Measurements from ENCODE around the gene CNST. TPM values are rescaled to one million over a fixed set of nuclear protein-coding genes. Genes with fewer than 3 reads are reported as not detected.
A peak's percentile ranks its signal among the peaks of the same experiment; 100 is the strongest.

Gene CNST
- total and polyA plus RNA-seq, 9 of the 15 experiments (the other 6 are each of a cell fraction or from before 2014, with no cell fraction given): 17.0 to 55.3 (median 30.8) TPM

- BruUV-seq (replicated peaks): no TSS peak
- WGBS (ENCODE audit: insufficient coverage, low coverage, missing lambda C conversion rate): 92% methylated on average over 2 of the region's 2 CpGs
- ChIA-PET POLR2A (no interaction called here), CTCF (ENCODE audit: low intra/inter-chr PET ratio) (no interaction called here)
- FAIRE-seq (no peak), ATAC-seq (0 out of 3 replicates have a peak, but pooled peaks have one; percentile 19), DNase-seq (ENCODE audit: extremely low read depth in 1 of 4, low spot score in 3 of 4) (no peak)
- no peaks in the 10 kb centered on the region for H3K9me1 ChIP-seq (ENCODE audit: control insufficient read depth, insufficient read depth, low read length)
- intact Hi-C loops (cut with micrococcal nuclease) (no loop called here), in situ Hi-C loops (cut with MboI) (no loop called here)
- TF ChIP-seq YY1 (IDR thresholded peaks at IDR 0.05; ENCODE audit: borderline replicate concordance in 1 of 3, control insufficient read depth in 1 of 3, extremely low read depth in 1 of 3, insufficient read depth in 3 of 3, insufficient read length in 1 of 3, insufficient replicate concordance in 2 of 3, low read depth in 1 of 3, low read length in 2 of 3): no peak
- no peak for TF ChIP-seq CXXC5 (CRISPR knock-in tag; IDR thresholded peaks at IDR 0.05)
- no peak for TF ChIP-seq GATAD2A (IDR thresholded peaks at IDR 0.05)
- TF ChIP-seq OTX1 (CRISPR knock-in tag; IDR thresholded peaks at IDR 0.05): no peak
- H3K4me2 ChIP-seq (ENCODE audit: insufficient read depth, low read length): no peak overlapping the region
- no peak overlapping the region for H2AFZ ChIP-seq (ENCODE audit: low read depth, low read length)
- H3K36me3 ChIP-seq (ENCODE audit: control insufficient read depth, insufficient read depth, low read length): peaks cover 64% of the 10 kb centered on the region
- H4K20me1 ChIP-seq (replicated peaks; ENCODE audit: control insufficient read depth, insufficient read depth, low read length): no peaks in the 10 kb centered on the region
- H3K9ac ChIP-seq (ENCODE audit: insufficient read depth in 1 of 2, low read depth in 2 of 2, low read length in 2 of 2): no peak overlapping the region
- H3K4me1 ChIP-seq (replicated peaks in 1 of 2; ENCODE audit: control insufficient read depth in 2 of 2, insufficient read depth in 2 of 2, low read length in 2 of 2): no peaks in the 10 kb centered on the region
- H3K9me3 ChIP-seq (replicated peaks; ENCODE audit: control insufficient read depth, insufficient read depth, low read depth, low read length): no peaks in the 10 kb centered on the region
- no peak overlapping the region for H3K27ac ChIP-seq (ENCODE audit: extremely low read depth, low read depth, low read length)
- H3K79me2 ChIP-seq (ENCODE audit: control insufficient read depth, insufficient read depth, low read length): peaks cover 33% of the 10 kb centered on the region
- no peaks in the 10 kb centered on the region for H3K27me3 ChIP-seq (ENCODE audit: control insufficient read depth in 2 of 2, insufficient read depth in 2 of 2, low read length in 2 of 2)
- H3K4me3 ChIP-seq: no peak overlapping the region
Observed at GRCh38 chr1:246640747-246641146, 74.5 kb downstream of the CNST start.

- TF ChIP-seq TCF7 (IDR thresholded peaks at IDR 0.05; ENCODE audit: borderline replicate concordance) (no peak), ZNF449 (CRISPR knock-in tag; IDR thresholded peaks at IDR 0.05) (no peak), CREM (IDR thresholded peaks at IDR 0.05; ENCODE audit: low read depth) (no peak)
- ATAC-seq: no peak
- H3K4me2 ChIP-seq (ENCODE audit: insufficient read depth, low read length): no peak overlapping the region
- H3K4me1 ChIP-seq (replicated peaks in 1 of 2; ENCODE audit: control insufficient read depth in 2 of 2, insufficient read depth in 2 of 2, low read length in 2 of 2): no peaks in the 10 kb centered on the region
- 84% methylated on average over 2 of the region's 2 CpGs for WGBS (ENCODE audit: insufficient coverage, low coverage, missing lambda C conversion rate)
- H2AFZ ChIP-seq (ENCODE audit: low read depth, low read length): no peak overlapping the region
- in situ Hi-C loops (cut with MboI): no loop called here
- no peak overlapping the region for H3K27ac ChIP-seq (ENCODE audit: extremely low read depth, low read depth, low read length)
- no peaks in the 10 kb centered on the region for H3K27me3 ChIP-seq (ENCODE audit: control insufficient read depth in 2 of 2, insufficient read depth in 2 of 2, low read length in 2 of 2)
- no peaks in the 10 kb centered on the region for H3K9me3 ChIP-seq (replicated peaks; ENCODE audit: control insufficient read depth, insufficient read depth, low read depth, low read length)
- DNase-seq (ENCODE audit: extremely low read depth in 1 of 4, low spot score in 3 of 4): no peak
- CTCF ChIA-PET (ENCODE audit: low intra/inter-chr PET ratio): no interaction called here
- H3K9ac ChIP-seq (ENCODE audit: insufficient read depth in 1 of 2, low read depth in 2 of 2, low read length in 2 of 2): no peak overlapping the region
- no peaks in the 10 kb centered on the region for H4K20me1 ChIP-seq (replicated peaks; ENCODE audit: control insufficient read depth, insufficient read depth, low read length)
- no peak for FAIRE-seq
- BruUV-seq (replicated peaks): no TSS peak
- no peaks in the 10 kb centered on the region for H3K9me1 ChIP-seq (ENCODE audit: control insufficient read depth, insufficient read depth, low read length)
- peaks cover 62% of the 10 kb centered on the region for H3K36me3 ChIP-seq (ENCODE audit: control insufficient read depth, insufficient read depth, low read length)
- POLR2A ChIA-PET: no interaction called here
- H3K4me3 ChIP-seq: no peak overlapping the region
- peaks cover 33% of the 10 kb centered on the region for H3K79me2 ChIP-seq (ENCODE audit: control insufficient read depth, insufficient read depth, low read length)
- intact Hi-C loops (cut with micrococcal nuclease): no loop called here
Observed at GRCh38 chr1:246641394-246641793, 75.1 kb downstream of the CNST start.

All from K562 (cell line).